ENCODE measurements around the gene ZNF765. TPM values are rescaled to one million over a fixed set of nuclear protein-coding genes. Genes with fewer than 3 reads are reported as not detected.
"Not testable (repeated sequence)": the region's sequence is repeated elsewhere in the genome, so short reads cannot be mapped to it uniquely, and the experiment has no call there.

Gene ZNF765
- total RNA-seq, result 8.1 and 13.1 TPM in 2 replicates

- DNase-seq (ENCODE audit: low read depth in 2 of 2), result peak; percentile 91 to 93
Measured at GRCh38 chr19:53394974-53395839, at the start of gene ZNF765. TSS of gene ZNF765 (plus strand) at chr19:53395149. CDS start at chr19:53398016, 2,867 bp downstream.

GRCh38 chr19:53355739-53356138 is 39.2 kb upstream of the ZNF765 start:
- no peak for DNase-seq (ENCODE audit: low read depth in 2 of 2)

GRCh38 chr19:53357821-53358581 is 36.9 kb upstream of the ZNF765 start:
- DNase-seq (ENCODE audit: low read depth in 2 of 2), result no peak

GRCh38 chr19:53360056-53360455 is 34.9 kb upstream of the ZNF765 start:
- not testable (repeated sequence) for DNase-seq (ENCODE audit: low read depth in 2 of 2)

- DNase-seq (ENCODE audit: low read depth in 2 of 2), result peak; percentile 58 to 77
Measured at GRCh38 chr19:53365134-53365898, 29.6 kb upstream of the ZNF765 start, which contains the start of gene ZNF525. TSS of gene ZNF525 (plus strand) at chr19:53365705. CDS start at chr19:53372282, 6,577 bp downstream.

- peak in 1 of 2 donors; percentile 1 for DNase-seq (ENCODE audit: low read depth in 2 of 2)
Measured at GRCh38 chr19:53365899-53366493, 29.0 kb upstream of the ZNF765 start.

GRCh38 chr19:53372196-53372595 is 22.8 kb upstream of the ZNF765 start:
- no peak for DNase-seq (ENCODE audit: low read depth in 2 of 2)

- DNase-seq (ENCODE audit: low read depth in 2 of 2), result no peak
Measured at GRCh38 chr19:53374288-53374687, 20.7 kb upstream of the ZNF765 start.

GRCh38 chr19:53374743-53375142 is 20.2 kb upstream of the ZNF765 start:
- DNase-seq (ENCODE audit: low read depth in 2 of 2), result no peak

GRCh38 chr19:53381376-53381775 is 13.6 kb upstream of the ZNF765 start:
- no peak for DNase-seq (ENCODE audit: low read depth in 2 of 2)

GRCh38 chr19:53388168-53388567 is 6.8 kb upstream of the ZNF765 start:
- DNase-seq (ENCODE audit: low read depth in 2 of 2), result no peak

GRCh38 chr19:53388904-53389303 is 6.0 kb upstream of the ZNF765 start:
- DNase-seq (ENCODE audit: low read depth in 2 of 2), result peak in 1 of 2 donors; percentile 7

- no peak for DNase-seq (ENCODE audit: low read depth in 2 of 2)
Measured at GRCh38 chr19:53389571-53389970, 5.4 kb upstream of the ZNF765 start.

- no peak for DNase-seq (ENCODE audit: low read depth in 2 of 2)
Measured at GRCh38 chr19:53389978-53390377, 5.0 kb upstream of the ZNF765 start.

- peak in 1 of 2 donors; percentile 52 for DNase-seq (ENCODE audit: low read depth in 2 of 2)
Measured at GRCh38 chr19:53394522-53394973, 401 bp upstream of the ZNF765 start.

- not testable (repeated sequence) for DNase-seq (ENCODE audit: low read depth in 2 of 2)
Measured at GRCh38 chr19:53395840-53396524, 1.0 kb downstream of the ZNF765 start.

GRCh38 chr19:53396525-53396868 is 1.5 kb downstream of the ZNF765 start:
- DNase-seq (ENCODE audit: low read depth in 2 of 2), result no peak

- DNase-seq (ENCODE audit: low read depth in 2 of 2), result not testable (repeated sequence)
Measured at GRCh38 chr19:53397918-53398317, 3.0 kb downstream of the ZNF765 start.

- no peak for DNase-seq (ENCODE audit: low read depth in 2 of 2)
Measured at GRCh38 chr19:53409505-53410204, 14.7 kb downstream of the ZNF765 start.

All from lung microvascular endothelial cell (primary cell).